K562 (cell line): ENCODE data around the gene CYP17A1. TPM values are rescaled to one million over a fixed set of nuclear protein-coding genes. Genes with fewer than 3 reads are reported as not detected.

Experiments used
- ATAC-seq: fragments of 200-7000 bp; cut with Tn5 transposase; 3 replicates; pipeline ENCODE4 v1.9.1; 2020; ENCODE audit warnings: moderate library complexity
- Bru-seq: library from RNA; stranded (reverse); fragments of 400-500 nt; gene quantifications from one replicate; lab custom pipeline; 2021; lab: Mats Ljungman, UMichigan
- BruChase-seq, 2 experiments: library from RNA; stranded (reverse); fragments of 400-500 nt; gene quantifications; one replicate each; lab custom pipeline; 2021; lab: Mats Ljungman, UMichigan
- BruUV-seq: library from RNA; stranded (reverse); fragments of 400-500 nt; replicated peaks from 2 replicates; lab custom pipeline; 2021; lab: Mats Ljungman, UMichigan
- CTCF ChIA-PET: fragments of 300-600 bp; formaldehyde crosslinking; extraction: SDS; loops from one replicate; lab custom pipeline; 2021; ENCODE audit warnings: low intra/inter-chr PET ratio; lab: Yijun Ruan, JAX
- POLR2A ChIA-PET: fragments of 300-600, 350-650 bp; sonication (Branson Sonifier 250); formaldehyde crosslinking; extraction: SDS; loops from one replicate; lab custom pipeline; 2021; ENCODE audit warnings: antibody characterized with exemption, inconsistent platforms; lab: Yijun Ruan, JAX
- DNase-seq, 4 experiments: peaks; one replicate each; pipeline versions ENCODE4 v3.0.0 to v3.0.0-alpha.2; 2011 to 2018; ENCODE audit warnings: low spot score in 3 of 4, mixed read lengths in 3 of 4; ENCODE audit errors: extremely low read depth in 1 of 4
- FAIRE-seq: peaks from 2 replicates; lab custom pipeline; 2011; peaks lifted over from hg19 to GRCh38; lab: Jason Lieb, UNC
- H2AFZ ChIP-seq: 2 replicates; pipeline ENCODE4 v1.6.0; 2011; ENCODE audit warnings: low read depth, low read length, control low read depth, inconsistent platforms
- H3K27ac ChIP-seq: fragments of 200-600 bp; 3 replicates; pipeline ENCODE4 v1.8.0; 2011; ENCODE audit warnings: low read depth, mild to moderate bottlenecking, control low read depth, inconsistent platforms, low read length, moderate library complexity, mixed read lengths; ENCODE audit errors: extremely low read depth
- H3K27me3 ChIP-seq, 2 experiments: fragments of 300-600 bp in 1 of 2; 2 replicates in 1 of 2; 3 replicates in 1 of 2; pipeline versions ENCODE4 v1.6.0 to v1.8.0; 2011; ENCODE audit warnings: inconsistent platforms in 2 of 2, low read length in 2 of 2, mild to moderate bottlenecking in 1 of 2, mixed read lengths in 1 of 2, moderate library complexity in 1 of 2; ENCODE audit not compliant: control insufficient read depth in 2 of 2, insufficient read depth in 2 of 2
- H3K36me3 ChIP-seq: fragments of 300-600 bp; 3 replicates; pipeline ENCODE4 v1.8.0; 2011; ENCODE audit warnings: mild to moderate bottlenecking, low read length, inconsistent platforms; ENCODE audit not compliant: control insufficient read depth, insufficient read depth
- H3K4me1 ChIP-seq, 2 experiments: fragments of 200-600 bp in 1 of 2; replicated peaks in 1 of 2; 2 replicates in 1 of 2; 3 replicates in 1 of 2; pipeline versions ENCODE4 v1.5.1 to v1.8.0; 2011; ENCODE audit warnings: inconsistent platforms in 2 of 2, low read length in 2 of 2, mild to moderate bottlenecking in 1 of 2, mixed read lengths in 1 of 2, moderate library complexity in 1 of 2; ENCODE audit not compliant: control insufficient read depth in 2 of 2, insufficient read depth in 2 of 2
- H3K4me2 ChIP-seq: 2 replicates; pipeline ENCODE4 v1.6.1; 2011; ENCODE audit warnings: low read length, control low read depth, inconsistent platforms, mixed read lengths; ENCODE audit not compliant: insufficient read depth
- H3K4me3 ChIP-seq: fragments of 200-600 bp; sonication (generic), shearing (Covaris generic); 2 replicates; pipeline ENCODE4 v1.5.1; 2016; ENCODE audit warnings: control low read depth, inconsistent platforms
- H3K79me2 ChIP-seq: fragments of 200-600 bp; 3 replicates; pipeline ENCODE4 v1.8.0; 2011; ENCODE audit warnings: low read length, inconsistent platforms; ENCODE audit not compliant: control insufficient read depth, insufficient read depth
- H3K9ac ChIP-seq, 2 experiments: 2 replicates each; pipeline versions ENCODE4 v1.6.0 to v1.6.1; 2011; ENCODE audit warnings: low read depth in 2 of 2, low read length in 2 of 2, control low read depth in 1 of 2, inconsistent platforms in 1 of 2, mild to moderate bottlenecking in 1 of 2, mixed read lengths in 1 of 2; ENCODE audit not compliant: insufficient read depth in 1 of 2
- H3K9me1 ChIP-seq: one replicate; pipeline ENCODE4 v1.6.0; 2011; ENCODE audit warnings: inconsistent platforms, mild to moderate bottlenecking, low read length, moderate library complexity; ENCODE audit not compliant: control insufficient read depth, insufficient read depth
- H3K9me3 ChIP-seq: replicated peaks from 2 replicates; pipeline ENCODE4 v1.5.1; 2011; ENCODE audit warnings: low read depth, low read length, inconsistent platforms; ENCODE audit not compliant: control insufficient read depth, insufficient read depth
- H4K20me1 ChIP-seq: replicated peaks from 2 replicates; pipeline ENCODE4 v1.6.1; 2011; ENCODE audit warnings: low read length, inconsistent platforms, mixed read lengths; ENCODE audit not compliant: control insufficient read depth, insufficient read depth
- ATF7 ChIP-seq: fragments of 450-650 bp; IDR thresholded peaks from 2 replicates; pipeline ENCODE4 v1.7.1; 2014; ENCODE audit warnings: mild to moderate bottlenecking, moderate library complexity
- BRD9 ChIP-seq: fragments of 450-650 bp; IDR thresholded peaks from 2 replicates; pipeline ENCODE4 v1.6.1; 2018; ENCODE audit warnings: low read depth; ENCODE audit not compliant: partially characterized antibody
- CBFB ChIP-seq: sonication (generic); formaldehyde crosslinking; IDR thresholded peaks from 2 replicates; pipeline ENCODE4 v1.4.0; 2020; ENCODE audit warnings: mild to moderate bottlenecking, missing genetic modification reagents
- GMEB1 ChIP-seq: fragments of 250-450 bp; sonication (Bioruptor Pico); IDR thresholded peaks from 2 replicates; pipeline ENCODE4 v1.4.0; 2020; ENCODE audit warnings: mild to moderate bottlenecking
- JUND ChIP-seq, 2 experiments: IDR thresholded peaks; 2 replicates in 1 of 2; 3 replicates in 1 of 2; pipeline ENCODE4 v1.6.1; 2011; ENCODE audit warnings: borderline replicate concordance in 2 of 2, low read depth in 2 of 2, low read length in 2 of 2, improper control_type of control experiment in 1 of 2, missing biosample characterization in 1 of 2, missing genetic modification characterization in 1 of 2, missing genetic modification reagents in 1 of 2
- KDM1A ChIP-seq, 2 experiments: fragments of 450-650 bp; IDR thresholded peaks; 2 replicates each; pipeline ENCODE4 v1.6.1; 2016; ENCODE audit warnings: mild to moderate bottlenecking in 2 of 2
- KDM5B ChIP-seq: fragments of 200-600 bp; sonication (generic); IDR thresholded peaks from 2 replicates; pipeline ENCODE4 v1.6.1; 2012; ENCODE audit warnings: low read depth, mild to moderate bottlenecking, moderate library complexity, low read length, control low read depth, inconsistent platforms; ENCODE audit not compliant: insufficient replicate concordance
- MEIS2 ChIP-seq: fragments of 450-650 bp; IDR thresholded peaks from 2 replicates; pipeline ENCODE4 v1.6.1; 2014; ENCODE audit warnings: mild to moderate bottlenecking; ENCODE audit not compliant: partially characterized antibody
- SIRT6 ChIP-seq: IDR thresholded peaks from one replicate; pipeline ENCODE4 v1.6.1; 2012; ENCODE audit warnings: low read depth, mild to moderate bottlenecking, control low read depth, inconsistent platforms, low read length, moderate library complexity
- ZBED1 ChIP-seq: IDR thresholded peaks from 2 replicates; pipeline ENCODE4 v1.6.1; 2014
- ZEB2 ChIP-seq: fragments of 450-650 bp; IDR thresholded peaks from 2 replicates; pipeline ENCODE4 v1.6.1; 2016
- WGBS: fragments of 100-300 bp; shearing (Covaris generic); methylation state at CpG from one replicate; pipeline ENCODE4 v1.1.6; 2016; ENCODE audit warnings: low coverage, mixed read lengths; ENCODE audit not compliant: insufficient coverage; ENCODE audit errors: missing lambda C conversion rate; 5-methylcytosine and 5-hydroxymethylcytosine counted together
- in situ Hi-C: fragments of 300-500 bp; cut with MboI; formaldehyde crosslinking; loops from 4 replicates; pipeline ENCODE4 v1.15.0; 2018; ENCODE audit warnings: inconsistent platforms, mixed read lengths
- intact Hi-C: fragments of 100-400 bp; cut with micrococcal nuclease; formaldehyde crosslinking; loops from 2 replicates; pipeline ENCODE4 v1.14.2; 2022
- long read RNA-seq, 3 experiments: library from polyadenylated mRNA in 2 of 3; library from RNA in 1 of 3; unstranded in 2 of 3; stranded (forward) in 1 of 3; transcript quantifications; one replicate each; pipeline ENCODE4 v2.0.0, GENCODE V29; 2019 to 2022
- polyA minus RNA-seq, 3 experiments: library from RNA; depleted of rRNA, polyadenylated mRNA; stranded (reverse); fragments of >200 nt; gene quantifications; 2 replicates each; pipeline ENCODE4 v1.2.3, GENCODE V29; 2011
- polyA plus RNA-seq, 8 experiments: library from polyadenylated mRNA; depleted of rRNA in 4 of 8; stranded (reverse) in 5 of 8; unstranded in 3 of 8; fragments of >200 nt; fragmentation: Nextera tagmentation in 2 of 8; fragmentation: Illumina TruSeq in 1 of 8; extraction: Ambion mirVana in 2 of 8; extraction: Trizol in 1 of 8; gene quantifications; 2 replicates each; pipeline versions ENCODE4 v1.2.1 to v1.2.3, GENCODE V29; 2011 to 2014; ENCODE audit warnings: inconsistent platforms in 1 of 8, missing spikeins in 1 of 8
- total RNA-seq, 7 experiments: library from RNA; depleted of rRNA in 6 of 7; stranded (reverse); fragments of >200 nt in 6 of 7; fragmentation: Illumina TruSeq in 2 of 7; extraction: Trizol in 2 of 7; gene quantifications; 2 replicates each; pipeline versions ENCODE4 v1.2.1 to v1.2.3, GENCODE V29; 2011 to 2021; ENCODE audit warnings: low replicate concordance in 1 of 7
- TF ChIP-seq, protein P1 (sequence below): fragments of 450-650 bp; formaldehyde crosslinking; IDR thresholded peaks from 2 replicates; pipeline ENCODE4 v1.4.0; 2022; ENCODE audit warnings: mild to moderate bottlenecking, moderate library complexity

Gene CYP17A1, protein sequence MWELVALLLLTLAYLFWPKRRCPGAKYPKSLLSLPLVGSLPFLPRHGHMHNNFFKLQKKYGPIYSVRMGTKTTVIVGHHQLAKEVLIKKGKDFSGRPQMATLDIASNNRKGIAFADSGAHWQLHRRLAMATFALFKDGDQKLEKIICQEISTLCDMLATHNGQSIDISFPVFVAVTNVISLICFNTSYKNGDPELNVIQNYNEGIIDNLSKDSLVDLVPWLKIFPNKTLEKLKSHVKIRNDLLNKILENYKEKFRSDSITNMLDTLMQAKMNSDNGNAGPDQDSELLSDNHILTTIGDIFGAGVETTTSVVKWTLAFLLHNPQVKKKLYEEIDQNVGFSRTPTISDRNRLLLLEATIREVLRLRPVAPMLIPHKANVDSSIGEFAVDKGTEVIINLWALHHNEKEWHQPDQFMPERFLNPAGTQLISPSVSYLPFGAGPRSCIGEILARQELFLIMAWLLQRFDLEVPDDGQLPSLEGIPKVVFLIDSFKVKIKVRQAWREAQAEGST
- total RNA-seq (2011; cell fraction: chromatin; rRNA removed; ENCODE audit: low replicate concordance) = not detected in 2 replicates
- not detected in 2 replicates for total RNA-seq (2011; cell fraction: nucleolus; rRNA removed)
- total RNA-seq (2011; cell fraction: nucleoplasm; rRNA removed) = not detected in 2 replicates
- total RNA-seq (2014; rRNA removed) (not detected in 2 replicates), total RNA-seq (2014; rRNA removed; fragmentation: Illumina TruSeq; extraction: Trizol) (not detected in 2 replicates), total RNA-seq (2015; rRNA removed; fragmentation: Illumina TruSeq; extraction: Trizol) (not detected in 2 replicates), total RNA-seq (2021) (2.3 TPM in 2 replicates), polyA plus RNA-seq (2011; rRNA removed) (not detected in 2 replicates), polyA plus RNA-seq (2014; fragmentation: Illumina TruSeq; extraction: Trizol) (not detected in 2 replicates), polyA plus RNA-seq (2014; fragmentation: Nextera tagmentation; extraction: Ambion mirVana) (not detected), polyA plus RNA-seq (2014; rRNA removed) (not detected in 2 replicates), polyA minus RNA-seq (2011; rRNA and poly(A)+ RNA removed) (not detected in 2 replicates), Bru-seq, nascent RNA (not detected), BruChase-seq, experiment 1, labeled RNA remaining after a 2-hour chase (not detected), BruChase-seq, experiment 2, labeled RNA remaining after a 6-hour chase (percentile 19 among the genes with signal in this experiment)
- polyA plus RNA-seq (2011; cell fraction: cytosol; rRNA removed) = not detected in 2 replicates
- polyA plus RNA-seq (2011; cell fraction: nucleus; rRNA removed) = not detected in 2 replicates
- 0.08 and 0.42 TPM in 2 replicates for polyA plus RNA-seq (2012)
- polyA minus RNA-seq (2011; cell fraction: cytosol; rRNA and poly(A)+ RNA removed) = not detected in 2 replicates
- not detected in 2 replicates for polyA minus RNA-seq (2011; cell fraction: nucleus; rRNA and poly(A)+ RNA removed)
- long read RNA-seq, experiment 1 = 0 reads
- long read RNA-seq, experiment 2 = 0 reads
- long read RNA-seq, experiment 3 = 0 reads

DNA sequence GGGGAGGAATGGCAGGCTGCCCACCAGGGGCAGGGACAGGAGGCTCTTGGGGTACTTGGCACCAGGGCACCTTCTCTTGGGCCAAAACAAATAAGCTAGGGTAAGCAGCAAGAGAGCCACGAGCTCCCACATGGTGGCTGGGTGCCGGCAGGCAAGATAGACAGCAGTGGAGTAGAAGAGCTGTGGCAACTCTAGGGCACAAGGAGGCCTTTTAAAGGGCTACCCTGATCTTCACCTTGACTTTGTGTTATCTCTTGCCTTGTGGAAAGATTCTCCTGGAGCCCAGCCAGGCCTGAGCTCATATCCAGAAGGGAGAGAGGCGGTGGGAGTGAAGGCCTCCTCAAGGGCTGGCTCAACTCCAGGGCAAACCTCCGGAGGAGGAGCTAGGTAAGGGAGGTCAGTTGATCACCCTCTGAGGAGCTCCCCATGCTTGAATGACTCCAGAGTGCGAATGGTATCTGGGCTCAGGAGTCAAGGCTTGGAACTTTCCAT lies at the start of gene CYP17A1:
CYP17A1 (minus strand) TSS at position 184 of the 492 bp plus-strand sequence; CDS start at position 132, 52 bp downstream.
- DNase-seq (peak; percentile 24 to 74 (median 40)), ATAC-seq (peak; percentile 65), FAIRE-seq (no peak)
- POLR2A ChIA-PET = interaction anchor here (0.5 to 1.0 kb wide), 2 partner anchors 54 to 64 kb away, joined by 3 to 4 read pairs; no protein-coding TSS in a partner anchor
- no peaks in the 10 kb centered on the region; the same call in 1 of the 2 replicates for H3K9me3 ChIP-seq
- H3K4me1 ChIP-seq = peaks cover 9% of the 10 kb centered on the region in 2 experiments; a peak in 4 of 5 replicates
- WGBS = 18% methylated on average over 5 of the region's 5 CpGs
- H3K9ac ChIP-seq = no peak within 1 kb of the TSS
- H2AFZ ChIP-seq = no peak within 1 kb of the TSS
- H3K27me3 ChIP-seq = no peaks in the 10 kb centered on the region
- CTCF ChIA-PET = interaction anchor here (1.8 kb wide), 1 partner anchor 64 kb away, joined by 4 read pairs; no protein-coding TSS in a partner anchor
- H3K9me1 ChIP-seq = no peaks in the 10 kb centered on the region
- no peaks in the 10 kb centered on the region for H3K79me2 ChIP-seq
- H4K20me1 ChIP-seq = no peaks in the 10 kb centered on the region
- in situ Hi-C loops (loop anchor here (5.0 to 10.0 kb wide), 4 partner anchors 80 to 648 kb away; partner anchors contain the start of genes CNNM2 and RPEL1), intact Hi-C loops (loop anchor here (10.0 kb wide), 1 partner anchor 648 kb away; no protein-coding TSS in a partner anchor)
- H3K4me3 ChIP-seq = no peak within 1 kb of the TSS
- H3K36me3 ChIP-seq = no peaks in the 10 kb centered on the region
- H3K4me2 ChIP-seq = no peak within 1 kb of the TSS
- no peak within 1 kb of the TSS for H3K27ac ChIP-seq
- no TSS peak for BruUV-seq
- TF ChIP-seq GMEB1 (CRISPR knock-in tag) = no peak
- TF ChIP-seq ZEB2 = no peak
- no peak for TF ChIP-seq BRD9
- no peak for TF ChIP-seq ZBED1
- no peak for TF ChIP-seq CBFB
- TF ChIP-seq KDM5B = no peak
- TF ChIP-seq KDM1A (IDR thresholded peaks at IDR 0.05) = no peak
- TF ChIP-seq, protein P1, sequence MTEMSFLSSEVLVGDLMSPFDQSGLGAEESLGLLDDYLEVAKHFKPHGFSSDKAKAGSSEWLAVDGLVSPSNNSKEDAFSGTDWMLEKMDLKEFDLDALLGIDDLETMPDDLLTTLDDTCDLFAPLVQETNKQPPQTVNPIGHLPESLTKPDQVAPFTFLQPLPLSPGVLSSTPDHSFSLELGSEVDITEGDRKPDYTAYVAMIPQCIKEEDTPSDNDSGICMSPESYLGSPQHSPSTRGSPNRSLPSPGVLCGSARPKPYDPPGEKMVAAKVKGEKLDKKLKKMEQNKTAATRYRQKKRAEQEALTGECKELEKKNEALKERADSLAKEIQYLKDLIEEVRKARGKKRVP = no peak
- TF ChIP-seq SIRT6 = no peak
- peak; percentile 60; the same call in 1 of the 2 replicates for TF ChIP-seq ATF7
- peak; percentile 44; the same call in 1 of the 2 replicates for TF ChIP-seq JUND (IDR thresholded peaks at IDR 0.05; ENCODE audit: borderline replicate concordance, low read depth, low read length)
- TF ChIP-seq JUND (tag; IDR thresholded peaks at IDR 0.05; ENCODE audit: borderline replicate concordance, low read depth, low read length) = peak; percentile 48; the same call in 1 of the 3 replicates
- TF ChIP-seq MEIS2 = peak; percentile 22
